Stimulated activated CD4-positive, alpha-beta T cell treated with anti-CD3 and anti-CD28 coated beads, TNF-alpha, amount 100 ng/mL, for 4 hours (primary cell): ENCODE results near the gene FDXR.
"Not testable (repeated sequence)": the region's sequence is repeated elsewhere in the genome, so short reads cannot be mapped to it uniquely, and the experiment has no call there.

Source experiments
- DNase-seq, 3 experiments: peaks; one replicate each; pipeline ENCODE4 v3.0.0-alpha.2; 2020; ENCODE audit warnings: low read depth in 3 of 3

FDXR gene

GRCh38 chr17:74872313-74873036 lies at the start of gene FDXR:
Gene FDXR, minus strand, starts transcription at chr17:74872994. Its CDS starts 50 bp downstream, at chr17:74872944.
- DNase-seq, result no peak

GRCh38 chr17:74922172-74922571 lies 49.4 kb upstream of the FDXR start:
- DNase-seq, result no peak

- DNase-seq, result no peak
Measured at GRCh38 chr17:74921769-74922168, 49.0 kb upstream of the FDXR start.

- DNase-seq, result no peak
Measured at GRCh38 chr17:74921026-74921681, 48.4 kb upstream of the FDXR start.

- no peak for DNase-seq
Measured at GRCh38 chr17:74920642-74921025, 47.8 kb upstream of the FDXR start.

GRCh38 chr17:74920306-74920620 lies 47.5 kb upstream of the FDXR start:
- DNase-seq, result no peak

GRCh38 chr17:74919440-74920305 lies 46.9 kb upstream of the FDXR start:
- DNase-seq, result no peak

GRCh38 chr17:74918906-74919305 lies 46.1 kb upstream of the FDXR start:
- DNase-seq, result no peak

- no peak for DNase-seq
Measured at GRCh38 chr17:74917430-74917829, 44.6 kb upstream of the FDXR start.

- DNase-seq, result no peak
Measured at GRCh38 chr17:74916851-74917199, 44.0 kb upstream of the FDXR start.

GRCh38 chr17:74916136-74916850 lies 43.5 kb upstream of the FDXR start:
- DNase-seq, result no peak

GRCh38 chr17:74911423-74911822 lies 38.6 kb upstream of the FDXR start:
- DNase-seq, result not testable (repeated sequence)

GRCh38 chr17:74909097-74909496 lies 36.3 kb upstream of the FDXR start:
- not testable (repeated sequence) for DNase-seq

- DNase-seq, result no peak
Measured at GRCh38 chr17:74907012-74907411, 34.2 kb upstream of the FDXR start.

GRCh38 chr17:74906214-74906793 lies 33.5 kb upstream of the FDXR start:
- not testable (repeated sequence) for DNase-seq

GRCh38 chr17:74904687-74905409 lies 32.1 kb upstream of the FDXR start:
- no peak for DNase-seq

- no peak for DNase-seq
Measured at GRCh38 chr17:74903671-74904070, 30.9 kb upstream of the FDXR start.

- no peak for DNase-seq
Measured at GRCh38 chr17:74903034-74903433, 30.2 kb upstream of the FDXR start.

- no peak for DNase-seq
Measured at GRCh38 chr17:74901353-74902135, 28.8 kb upstream of the FDXR start.

GRCh38 chr17:74900208-74900607 lies 27.4 kb upstream of the FDXR start:
- no peak for DNase-seq
